ENCODE measurements around the gene CMTM4.

DNA sequence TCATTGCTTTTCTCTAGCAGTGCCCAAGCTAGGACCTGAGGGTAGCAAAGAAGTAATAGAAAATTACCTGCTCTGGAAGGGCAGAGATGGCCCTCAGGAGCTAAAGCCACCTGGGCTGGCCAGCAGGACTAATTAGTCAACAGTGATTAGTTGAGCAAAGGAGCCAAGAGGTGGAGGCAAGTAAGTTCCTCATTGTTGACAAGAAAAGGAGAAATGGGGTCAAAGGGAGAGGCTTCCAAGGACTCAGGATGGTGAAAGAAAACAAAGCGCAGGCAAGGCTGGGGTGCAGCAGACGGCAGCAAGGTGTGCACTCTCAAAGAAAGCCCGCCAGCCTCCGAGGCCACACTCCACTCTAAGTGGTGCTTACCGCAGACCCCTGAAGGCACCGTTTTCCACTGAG lies 44.6 kb downstream of the CMTM4 start:
- TF ChIP-seq EZH2phosphoT487 (IDR thresholded peaks at IDR 0.05; ENCODE audit: insufficient read depth, low read depth) (no peak), EZH2 (IDR thresholded peaks at IDR 0.05; ENCODE audit: insufficient read depth, poor library complexity, severe bottlenecking) (no peak)
